Measurements from ENCODE around the gene PRMT3.
"Not testable (repeated sequence)": the region's sequence is repeated elsewhere in the genome, so short reads cannot be mapped to it uniquely, and the experiment has no call there.

PRMT3 gene

DNA sequence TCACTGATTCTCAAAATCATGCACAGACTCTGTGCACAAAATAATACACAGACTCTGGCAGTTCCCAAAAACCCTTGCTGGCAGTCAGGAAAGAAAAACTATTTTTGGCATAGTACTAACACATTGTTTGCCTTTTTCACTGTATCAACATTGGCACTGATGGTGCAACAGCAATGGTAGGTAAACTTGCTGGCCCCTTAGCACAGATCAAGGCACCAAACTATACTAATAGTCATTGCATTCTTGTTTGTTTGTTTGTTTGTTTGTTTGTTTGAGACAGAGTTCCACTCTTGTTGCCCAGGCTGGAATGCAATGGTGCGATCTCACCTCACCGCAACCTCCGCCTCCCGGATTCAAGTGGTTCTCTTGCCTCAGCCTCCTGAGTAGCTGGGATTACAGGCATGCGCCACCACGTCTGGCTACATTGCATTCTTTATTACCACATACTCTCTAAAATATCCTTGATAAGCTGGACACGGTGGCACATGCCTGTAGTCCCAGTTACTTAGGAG lies 130.9 kb downstream of the PRMT3 start:
- DNase-seq (ENCODE audit: low spot score) = no peak

DNA sequence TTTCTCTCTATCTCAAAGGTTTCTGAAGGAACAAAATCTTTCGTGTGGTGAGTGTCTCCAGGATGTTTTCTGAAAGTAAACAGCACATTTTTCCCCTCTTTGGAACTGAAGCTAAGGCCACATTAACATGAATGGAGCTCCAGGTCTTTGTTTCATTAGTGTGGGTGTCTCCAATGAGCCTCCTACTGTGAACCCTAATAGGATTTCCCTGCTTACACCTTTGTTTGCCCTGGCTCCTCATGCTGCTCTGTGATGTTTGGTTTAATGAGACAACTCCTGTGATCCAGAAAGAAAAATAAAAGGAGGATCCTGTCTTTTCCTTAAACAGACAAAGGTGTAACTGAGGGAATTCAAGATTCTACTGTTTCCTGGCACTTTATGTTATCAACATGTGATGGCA lies 135.0 kb downstream of the PRMT3 start:
- DNase-seq (ENCODE audit: low spot score) = no peak

DNA sequence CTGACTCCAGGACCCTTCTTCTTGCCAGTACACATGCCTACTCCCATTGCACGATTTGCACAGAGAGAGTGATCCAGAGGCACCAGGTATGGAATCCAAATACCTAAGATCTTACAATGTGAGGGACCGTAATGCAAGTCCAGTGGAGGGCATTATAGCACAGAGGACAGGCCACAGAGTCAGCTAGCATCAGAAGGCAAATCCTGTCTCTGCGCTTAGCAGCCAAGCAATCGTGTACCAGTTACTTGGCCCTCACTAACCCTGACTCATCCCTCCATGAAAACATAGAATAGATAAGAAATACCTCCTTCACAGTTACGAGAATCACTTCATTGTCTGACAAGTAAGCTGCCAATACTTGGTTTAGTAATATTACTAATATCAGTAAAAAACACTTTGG lies 142.2 kb downstream of the PRMT3 start:
- DNase-seq (ENCODE audit: low spot score) = no peak

DNA sequence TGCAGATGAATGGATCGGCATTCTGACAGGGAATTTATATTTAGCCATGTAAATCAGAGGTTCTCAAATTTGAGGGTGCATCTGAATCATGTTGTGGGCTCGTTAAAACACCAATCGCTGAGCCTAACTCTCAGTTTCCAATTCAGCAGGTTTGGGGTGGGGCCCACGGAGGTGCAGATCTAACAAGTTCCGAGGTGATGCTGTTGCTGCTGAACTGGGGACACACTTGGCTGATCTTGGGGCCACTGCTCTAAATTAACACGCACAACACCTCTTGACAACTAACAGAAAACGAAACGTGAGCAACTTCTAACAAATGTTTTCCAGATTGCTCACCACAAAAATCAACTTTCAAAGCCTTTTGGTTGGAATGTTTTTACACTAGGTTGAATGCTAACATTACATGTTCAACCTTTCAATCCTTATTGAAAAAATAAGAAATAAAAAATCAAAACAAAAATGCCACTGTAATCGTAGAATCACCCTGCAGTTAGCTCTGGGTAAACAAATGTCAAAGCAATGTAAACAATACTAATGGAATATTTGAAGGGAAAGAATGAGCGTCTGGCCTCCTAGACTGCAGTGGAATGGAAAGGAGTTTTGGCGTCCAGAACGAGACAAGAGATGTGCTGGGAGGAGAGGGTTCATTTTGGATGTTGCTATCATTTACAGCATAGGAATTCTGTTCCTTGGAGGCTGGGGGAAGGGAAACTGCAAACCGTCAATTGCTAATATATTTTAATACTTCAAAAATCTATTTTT lies 143.6 kb downstream of the PRMT3 start:
- peak; percentile 5 for DNase-seq (ENCODE audit: low spot score)

DNA sequence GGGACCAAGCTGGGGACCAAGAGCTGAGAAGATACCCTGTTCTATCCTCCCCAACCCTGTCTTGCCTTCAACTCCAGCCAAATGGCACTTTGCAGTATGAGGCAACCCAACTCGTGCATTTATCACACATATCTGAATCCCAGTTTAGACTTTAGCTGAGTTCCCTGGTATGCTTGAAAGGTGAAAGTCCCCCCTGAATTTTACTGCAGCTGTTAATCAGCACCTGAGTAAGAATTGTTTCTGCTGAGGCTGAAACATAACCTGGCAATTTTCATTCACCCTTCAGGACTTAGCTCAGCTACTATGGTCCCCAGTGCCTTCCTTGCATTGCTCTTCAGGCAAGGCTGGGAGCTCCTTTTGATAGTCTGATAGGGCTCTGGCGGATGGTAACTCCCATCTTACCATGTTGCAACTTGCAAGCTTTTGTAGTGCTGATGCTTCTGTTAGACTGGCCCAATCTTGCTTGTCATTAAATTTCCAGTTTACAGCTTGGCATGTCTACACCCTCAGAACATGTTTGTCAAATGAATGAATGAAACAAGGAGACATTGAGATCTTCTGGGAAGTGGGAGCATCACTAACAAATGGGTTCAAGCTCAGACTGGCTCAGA lies 147.9 kb downstream of the PRMT3 start:
- DNase-seq (ENCODE audit: low spot score) = no peak

DNA sequence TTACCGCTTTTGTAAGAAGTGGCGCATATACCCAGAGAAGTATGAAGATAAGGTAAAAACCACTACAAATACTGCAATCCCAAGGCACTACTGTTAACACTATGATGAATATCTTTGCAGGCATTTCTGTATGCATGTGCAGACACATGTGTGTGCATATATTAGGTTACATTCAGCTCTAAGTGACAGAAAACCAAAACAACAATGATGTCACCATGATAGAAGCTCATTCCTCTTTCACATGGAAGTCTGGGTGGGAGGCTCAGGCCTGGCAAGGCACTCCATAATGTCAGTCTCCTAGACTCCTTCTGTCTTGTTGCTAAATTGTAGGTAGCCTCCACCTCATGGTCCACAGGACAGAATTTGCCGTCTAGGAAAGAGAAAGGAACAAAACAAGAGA lies 148.8 kb downstream of the PRMT3 start:
- no peak for DNase-seq (ENCODE audit: low spot score)

DNA sequence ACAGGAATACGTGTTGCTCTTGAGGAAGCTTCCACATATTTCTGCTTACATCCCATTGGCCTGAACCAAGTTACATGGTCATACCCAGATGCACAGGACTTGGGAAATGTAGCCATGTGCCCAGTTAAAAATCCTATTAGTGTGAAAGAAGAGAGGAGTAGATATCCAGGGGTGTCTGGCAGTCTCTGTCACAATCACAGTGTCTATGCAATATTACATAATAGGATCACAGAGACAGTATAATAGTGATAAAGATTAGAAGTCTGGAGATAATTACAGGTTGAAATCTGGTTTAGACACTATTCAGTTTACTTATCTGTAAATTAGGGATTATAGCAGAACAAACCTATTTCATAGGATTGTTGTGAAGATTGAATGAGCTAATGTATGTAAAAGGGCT lies 149.3 kb downstream of the PRMT3 start:
- DNase-seq (ENCODE audit: low spot score) = no peak

DNA sequence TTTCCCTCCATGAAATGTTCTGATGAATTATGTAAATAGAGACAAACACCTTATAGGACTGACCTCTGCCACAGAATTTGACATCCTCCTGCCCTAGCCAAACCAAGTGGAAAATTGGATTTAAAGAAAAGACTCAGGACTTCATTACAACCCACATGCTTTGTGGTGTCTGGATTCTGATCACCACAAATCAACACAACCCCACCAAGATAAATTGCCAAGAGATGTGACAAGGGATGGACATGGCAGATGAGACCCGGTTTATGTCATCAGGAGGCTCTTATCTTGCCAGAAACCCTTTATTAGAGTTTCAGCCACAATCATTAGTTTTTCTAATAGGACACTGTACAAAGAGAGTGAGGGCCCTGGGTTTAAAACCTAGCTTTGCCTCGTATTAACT lies 154.0 kb downstream of the PRMT3 start:
- no peak for DNase-seq (ENCODE audit: low spot score)

DNA sequence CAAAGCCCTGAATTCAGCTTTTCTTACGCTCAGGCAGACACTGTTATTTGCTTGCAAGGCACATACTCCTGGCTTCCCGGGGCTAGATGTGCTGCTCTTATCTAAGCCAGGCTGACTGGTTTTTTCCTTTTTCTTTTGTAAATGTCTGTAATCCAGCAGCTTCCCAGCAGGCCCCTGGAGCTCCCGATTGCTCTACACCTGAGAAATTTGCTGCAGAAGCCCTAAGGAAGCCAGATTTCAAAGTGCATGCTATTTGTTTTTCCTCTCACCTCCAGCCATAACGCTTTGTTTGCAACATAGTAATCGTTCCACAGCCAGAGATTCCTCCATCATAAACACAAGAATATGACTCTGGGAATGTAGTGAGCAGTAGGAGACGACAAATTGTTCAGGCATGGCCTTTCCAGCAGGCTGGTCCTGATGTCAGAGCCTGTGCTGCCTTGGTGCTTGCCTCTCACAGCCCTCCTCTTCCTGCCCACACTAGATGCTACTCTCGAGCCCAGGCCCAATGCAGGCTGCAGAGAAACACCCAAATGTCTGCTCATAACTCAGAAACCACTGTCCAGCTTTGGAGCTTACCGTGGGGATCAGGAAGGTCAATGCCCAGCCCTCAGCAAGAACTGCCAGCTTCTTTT lies 157.2 kb downstream of the PRMT3 start:
- no peak for DNase-seq (ENCODE audit: low spot score)

DNA sequence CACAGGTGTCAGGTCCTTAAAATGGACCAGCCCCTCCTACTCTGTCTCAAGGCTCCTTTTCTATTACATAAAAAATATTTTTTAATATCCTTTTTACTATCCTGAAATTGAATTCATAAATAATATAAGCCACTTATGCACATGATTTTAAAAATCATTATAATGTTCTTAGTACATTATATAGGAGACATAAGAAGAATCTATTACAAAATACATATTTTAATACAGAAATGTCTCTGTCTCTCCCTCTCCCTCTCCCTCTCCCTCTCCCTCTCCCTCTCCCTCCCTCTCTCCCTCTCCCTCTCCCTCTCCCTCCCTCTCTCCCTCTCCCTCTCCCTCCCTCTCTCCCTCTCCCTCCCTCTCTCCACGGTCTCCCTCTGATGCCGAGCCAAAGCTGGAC lies 159.9 kb downstream of the PRMT3 start:
- no peak for DNase-seq (ENCODE audit: low spot score)

DNA sequence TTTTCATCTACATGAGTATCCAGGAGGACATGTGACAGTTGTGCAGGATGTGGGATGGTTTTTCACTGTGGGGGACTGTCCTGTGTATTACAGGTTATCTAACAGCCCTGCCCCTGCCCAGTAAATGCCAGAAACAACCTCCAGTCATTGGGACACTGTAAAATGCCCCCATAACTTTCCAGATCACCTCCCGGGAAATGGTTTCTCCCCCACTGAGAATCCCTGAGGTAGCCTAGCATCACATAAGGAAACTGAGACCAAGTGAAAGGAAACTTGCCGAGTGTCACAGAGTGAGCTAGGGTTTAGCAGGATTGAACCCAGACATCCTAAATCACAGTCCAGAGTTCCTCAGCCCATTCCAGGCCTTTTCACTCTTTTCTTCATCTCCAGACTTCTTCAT lies 163.6 kb downstream of the PRMT3 start:
- no peak for DNase-seq (ENCODE audit: low spot score)

DNA sequence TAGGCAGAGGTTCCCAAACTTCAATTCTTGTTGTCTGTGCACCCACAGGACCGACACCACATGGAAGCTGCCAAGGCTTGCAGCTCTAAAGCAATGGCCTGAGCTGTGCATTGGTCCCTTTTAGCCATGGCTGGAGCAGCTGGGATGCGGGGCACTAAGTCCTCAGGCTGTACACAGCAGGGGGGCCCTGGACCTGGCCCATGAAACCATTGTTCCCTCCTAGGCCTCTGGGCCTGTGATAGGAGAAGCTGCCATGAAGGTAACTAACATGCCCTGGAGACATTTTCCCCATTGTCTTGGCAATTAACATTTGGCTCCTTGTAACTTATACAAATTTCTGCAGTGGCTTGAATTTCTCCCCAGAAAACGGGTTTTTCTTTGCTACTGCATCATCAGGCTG lies 168.3 kb downstream of the PRMT3 start:
- no peak for DNase-seq (ENCODE audit: low spot score)

DNA sequence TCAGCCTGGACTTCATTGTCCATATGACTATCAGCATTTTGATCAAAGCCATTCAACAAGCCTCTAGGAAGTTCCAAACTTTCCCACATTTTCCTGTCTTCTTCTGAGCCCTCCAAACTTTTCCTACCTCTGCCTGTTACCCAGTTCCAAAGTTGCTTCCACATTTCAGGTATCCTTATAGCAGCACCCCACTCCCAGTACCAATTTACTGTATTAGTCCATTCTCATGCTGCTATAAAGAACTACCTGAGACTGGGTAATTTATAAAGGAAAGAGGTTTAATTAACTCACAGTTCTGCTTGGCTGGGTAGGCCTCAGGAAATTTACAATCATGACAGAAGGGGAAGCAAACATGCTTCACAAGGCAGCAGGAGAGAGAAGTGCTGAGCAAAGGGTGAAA lies 168.9 kb downstream of the PRMT3 start:
- DNase-seq (ENCODE audit: low spot score) = not testable (repeated sequence)

DNA sequence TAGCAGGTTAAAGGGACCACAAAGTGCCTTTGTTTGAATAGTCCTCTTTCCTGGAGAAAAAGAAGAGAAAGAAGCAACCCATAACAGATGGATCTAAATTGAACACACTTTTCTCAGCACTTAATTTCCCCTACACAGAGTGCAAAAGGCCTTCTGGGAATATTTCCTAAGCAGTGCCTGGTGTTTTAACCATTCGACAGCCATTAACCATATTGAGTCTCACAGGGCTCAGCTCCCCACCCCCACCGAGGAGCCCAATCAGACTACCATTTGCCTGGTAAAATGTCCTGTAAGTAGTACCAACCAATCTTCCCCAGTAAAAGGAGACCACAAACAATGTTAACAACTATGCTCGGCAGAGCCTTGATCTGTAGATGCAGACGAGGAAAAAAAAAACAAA lies 171.2 kb downstream of the PRMT3 start:
- DNase-seq (ENCODE audit: low spot score) = no peak

Data from germinal center (tissue), 1 donor.